Mesangial cell (primary cell): ENCODE data around the gene GCK. TPM values are rescaled to one million over a fixed set of nuclear protein-coding genes. Genes with fewer than 3 reads are reported as not detected.

Experiments used
- total RNA-seq: library from RNA; depleted of rRNA; stranded (reverse); fragments of >200 nt; gene quantifications from 2 replicates; pipeline ENCODE4 v1.2.3, GENCODE V29; 2015

Gene GCK
- 0.65 and 2.4 TPM in 2 replicates for total RNA-seq

GRCh38 chr7:44189286-44189992 lies at the start of gene GCK:
Gene GCK, minus strand, starts transcription at chr7:44189439. Its CDS starts 486 bp downstream, at chr7:44188953.

DNA sequence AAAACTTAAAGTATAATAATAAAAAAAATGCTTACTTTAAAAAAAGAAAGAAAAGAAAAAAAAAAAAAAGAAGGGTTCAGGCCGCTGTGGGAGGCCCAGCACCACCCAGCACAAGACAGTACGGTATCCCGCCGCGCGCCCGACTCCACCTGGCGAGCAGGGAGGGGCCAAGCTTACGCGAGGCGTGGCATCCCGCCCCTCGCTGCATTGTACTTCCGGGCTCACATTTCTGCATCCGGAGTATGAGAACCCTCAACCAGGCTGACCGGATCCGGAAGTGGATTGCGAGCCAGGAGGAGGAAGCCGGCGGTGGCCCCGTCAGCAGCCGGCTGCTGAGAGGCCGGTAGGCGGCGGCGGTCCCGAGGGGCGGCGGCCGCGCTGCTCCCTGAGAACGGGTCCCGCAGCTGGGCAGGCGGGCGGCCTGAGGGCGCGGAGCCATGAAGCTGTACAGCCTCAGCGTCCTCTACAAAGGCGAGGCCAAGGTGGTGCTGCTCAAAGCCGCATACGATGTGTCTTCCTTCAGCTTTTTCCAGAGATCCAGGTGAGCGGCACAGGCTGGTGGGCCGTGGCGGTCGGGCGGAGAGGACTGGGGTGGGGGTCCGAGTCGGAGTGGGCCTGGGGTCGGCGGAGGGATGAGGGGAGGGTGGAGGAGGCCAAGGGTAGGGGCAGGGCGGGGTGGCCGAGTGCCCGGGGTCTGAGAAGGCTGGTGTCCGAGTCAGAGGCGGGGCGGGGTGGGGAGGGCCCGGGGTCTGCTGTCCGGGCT lies 11.6 kb upstream of the GCK start, which contains the start of gene YKT6:
Gene YKT6 (plus strand): TSS at position 280 of the 763 bp plus-strand sequence. CDS start 158 bp downstream, at position 438.

DNA sequence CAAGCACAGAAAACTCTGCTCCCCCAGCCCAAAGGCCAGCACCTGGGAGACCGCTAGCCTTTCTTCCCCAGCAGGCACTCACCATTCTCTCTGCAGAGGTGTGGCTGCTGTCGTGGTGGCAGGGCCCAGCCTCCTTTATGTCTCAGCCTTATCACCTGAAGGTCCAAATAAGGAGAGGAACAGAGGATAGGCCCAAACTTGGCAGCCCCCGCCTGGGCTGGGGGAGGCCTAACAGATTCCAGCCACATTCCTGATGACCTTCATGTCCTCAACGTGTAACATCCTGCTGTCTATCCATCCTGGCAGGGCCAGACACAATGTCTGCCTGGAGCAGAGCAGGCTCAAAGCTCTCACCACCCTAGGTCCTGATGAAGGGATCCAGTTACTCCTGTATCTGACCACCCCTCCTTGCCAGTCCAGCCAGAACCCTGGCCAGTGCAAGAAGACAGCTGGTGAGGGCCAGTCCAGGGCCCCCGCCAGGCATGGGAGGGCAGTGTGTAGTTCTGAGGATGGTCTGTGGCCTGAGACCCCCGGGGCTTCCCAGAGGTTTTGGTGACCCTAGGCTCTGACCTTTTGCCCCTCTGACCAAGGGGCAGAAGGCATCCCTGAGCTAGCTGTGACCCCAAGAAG lies 47.9 kb downstream of the GCK start, which contains the start of gene MYL7:
Gene MYL7 (minus strand): TSS at position 112 of the 630 bp plus-strand sequence. CDS start 27 bp downstream, at position 85.

DNA sequence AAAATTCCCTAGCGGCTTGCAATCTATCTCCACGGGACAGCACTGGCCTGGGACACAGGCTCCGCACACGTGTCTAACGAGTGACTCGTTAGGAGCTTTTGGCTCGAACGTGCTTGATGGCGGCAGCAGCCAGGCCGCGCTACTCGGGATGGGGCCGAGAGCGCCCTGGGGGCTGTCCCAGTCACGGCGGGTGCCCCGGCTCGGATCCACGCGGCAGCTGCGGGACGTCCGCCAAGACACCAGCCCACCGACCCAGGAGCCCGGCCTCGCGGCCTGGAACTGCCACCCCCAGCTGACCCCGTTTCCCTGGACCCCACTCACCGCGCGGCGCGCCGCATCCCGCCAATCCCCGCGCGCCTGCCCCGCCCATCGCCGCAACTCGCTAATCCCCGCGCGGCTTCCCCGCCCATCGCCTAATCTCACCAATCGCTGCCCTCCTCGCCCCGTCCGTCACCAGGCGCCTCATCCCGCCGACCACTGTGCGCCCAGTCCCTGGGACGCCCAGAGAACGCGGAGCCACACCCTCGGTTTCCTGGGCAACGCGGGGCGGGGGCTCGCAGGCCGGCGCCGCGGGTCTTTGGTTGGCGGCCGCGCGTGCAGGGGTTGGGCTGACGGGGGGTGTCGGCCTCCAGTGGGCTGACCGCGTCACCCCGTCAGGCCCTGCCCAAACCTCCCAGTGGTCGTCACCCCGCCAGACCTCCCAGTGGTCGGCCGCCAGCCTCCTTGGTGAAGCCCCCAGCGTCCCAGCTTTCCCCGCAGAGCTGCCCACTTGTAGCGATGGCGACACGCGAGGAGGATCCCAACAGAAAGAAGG lies 65.8 kb downstream of the GCK start, which contains the start of gene POLD2:
Gene POLD2 (minus strand): TSS at position 359 of the 814 bp plus-strand sequence. CDS start 1,495 bp downstream, outside the sequence.

DNA sequence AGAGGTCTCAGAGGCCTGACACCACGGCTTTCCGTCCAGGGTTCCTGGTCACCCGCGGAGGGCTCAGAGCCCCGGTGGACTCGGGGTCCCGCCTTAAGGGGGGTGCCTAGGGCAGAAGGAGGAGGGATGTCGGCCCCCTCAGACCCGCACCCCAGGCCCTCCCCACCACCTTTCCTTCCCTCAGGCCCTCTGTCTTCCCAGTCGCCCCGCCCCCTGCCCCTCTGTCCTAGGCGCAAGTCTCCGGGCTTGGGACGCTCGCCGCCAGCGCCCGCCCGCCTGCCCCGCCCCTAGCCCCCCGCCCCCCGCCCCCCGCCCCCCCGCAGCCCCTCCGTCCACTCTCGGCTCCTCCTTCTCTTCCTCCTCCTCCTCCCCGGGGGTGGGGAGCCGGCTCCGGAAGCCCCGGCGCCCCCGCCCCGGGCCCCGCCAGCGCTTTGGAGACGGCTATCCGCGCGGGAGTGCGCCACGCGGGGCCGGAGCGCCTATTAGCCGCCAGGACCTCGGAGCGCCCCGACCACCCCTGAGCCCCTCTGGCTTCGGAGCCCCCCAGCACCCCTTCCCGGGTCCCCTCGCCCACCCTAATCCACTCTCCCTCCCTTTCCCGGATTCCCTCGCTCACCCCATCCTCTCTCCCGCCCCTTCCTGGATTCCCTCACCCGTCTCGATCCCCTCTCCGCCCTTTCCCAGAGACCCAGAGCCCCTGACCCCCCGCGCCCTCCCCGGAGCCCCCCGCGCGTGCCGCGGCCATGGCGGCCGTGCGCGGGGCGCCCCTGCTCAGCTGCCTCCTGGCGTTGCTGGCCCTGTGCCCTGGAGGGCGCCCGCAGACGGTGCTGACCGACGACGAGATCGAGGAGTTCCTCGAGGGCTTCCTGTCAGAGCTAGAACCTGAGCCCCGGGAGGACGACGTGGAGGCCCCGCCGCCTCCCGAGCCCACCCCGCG lies 85.0 kb downstream of the GCK start, which contains the start of gene AEBP1:
Gene AEBP1 (plus strand): TSS at position 423 of the 937 bp plus-strand sequence. CDS start 321 bp downstream, at position 744.

Other genes starting within 250 kb of the GCK start
- not detected in 2 replicates for gene SPDYE1, start 191.5 kb downstream of the GCK start, total RNA-seq
- gene DBNL, start 144.7 kb downstream of the GCK start, total RNA-seq: 89.9 and 130 TPM in 2 replicates
- 0.25 TPM in 1 of 2 replicates, not detected in the other for gene PGAM2, start 123.9 kb downstream of the GCK start, total RNA-seq
- gene POLM, start 106.9 kb downstream of the GCK start, total RNA-seq: 9.1 and 29.7 TPM in 2 replicates
- gene AEBP1, start 85.1 kb downstream of the GCK start, total RNA-seq: 94.0 and 273 TPM in 2 replicates
- gene POLD2, start 65.9 kb downstream of the GCK start, total RNA-seq: 80.4 and 166 TPM in 2 replicates
- 0.38 TPM in 1 of 2 replicates, not detected in the other for gene MYL7, start 48.1 kb downstream of the GCK start, total RNA-seq
- 74.7 and 102 TPM in 2 replicates for gene YKT6, start 11.5 kb upstream of the GCK start, total RNA-seq
- gene CAMK2B, start 136.2 kb upstream of the GCK start, total RNA-seq: 0.38 and 0.98 TPM in 2 replicates